ENCODE data around the gene IL9. TPM values are rescaled to one million over a fixed set of nuclear protein-coding genes. Genes with fewer than 3 reads are reported as not detected.

Gene IL9
- total RNA-seq, 2 donors from 2014 or later: not detected

- intact Hi-C loops (cut with DNase I): no loop called here
- Histone ChIP-seq H3K4me3 (no peak overlapping the region), H3K27me3 (no peaks in the 10 kb centered on the region), H3K36me3 (no peaks in the 10 kb centered on the region), H3K9me3 (no peaks in the 10 kb centered on the region), H3K9ac (ENCODE audit: low read depth in 2 of 2, low read length in 2 of 2) (no peak overlapping the region), H3K27ac (no peak overlapping the region), H3K4me1 (no peaks in the 10 kb centered on the region)
- no peak for DNase-seq
- no peak for TF ChIP-seq CTCF (IDR thresholded peaks at IDR 0.05)
Observed at GRCh38 chr5:135891268-135891667, 4.4 kb downstream of the IL9 start.

- intact Hi-C loops (cut with DNase I): no loop called here
- H3K27ac ChIP-seq: no peak overlapping the region
- H3K4me3 ChIP-seq: no peak overlapping the region
- no peak for TF ChIP-seq CTCF (IDR thresholded peaks at IDR 0.05)
- DNase-seq: no peak
- H3K9me3 ChIP-seq: no peaks in the 10 kb centered on the region
- no peaks in the 10 kb centered on the region for H3K4me1 ChIP-seq
- no peaks in the 10 kb centered on the region for H3K36me3 ChIP-seq
- no peak overlapping the region for H3K9ac ChIP-seq (ENCODE audit: low read depth in 2 of 2, low read length in 2 of 2)
- no peaks in the 10 kb centered on the region for H3K27me3 ChIP-seq
Observed at GRCh38 chr5:135890867-135891266, 4.8 kb downstream of the IL9 start.

DNA sequence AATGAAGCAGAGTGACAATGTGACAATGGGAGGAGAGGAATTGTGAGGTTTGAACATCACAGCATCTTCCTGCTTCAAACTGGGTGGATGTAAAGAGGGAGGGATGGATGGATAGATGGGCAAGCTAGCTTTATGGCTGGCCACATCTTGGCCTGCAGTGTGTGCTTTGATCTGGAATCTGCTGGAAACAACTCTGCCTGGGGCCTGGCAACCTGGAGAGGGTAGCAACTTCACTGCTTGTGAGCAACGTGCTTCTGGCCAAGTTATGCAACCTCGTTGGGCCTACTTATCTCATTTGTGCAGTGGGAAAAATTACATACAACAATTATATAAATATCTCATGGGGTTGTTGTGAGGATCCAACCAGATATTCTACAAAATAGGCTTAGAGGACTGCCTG lies 5.3 kb downstream of the IL9 start:
- H3K4me1 ChIP-seq: no peaks in the 10 kb centered on the region
- intact Hi-C loops (cut with DNase I): no loop called here
- TF ChIP-seq CTCF (IDR thresholded peaks at IDR 0.05): no peak
- H3K4me3 ChIP-seq: no peak overlapping the region
- no peak overlapping the region for H3K27ac ChIP-seq
- no peaks in the 10 kb centered on the region for H3K9me3 ChIP-seq
- no peak overlapping the region for H3K9ac ChIP-seq (ENCODE audit: low read depth in 2 of 2, low read length in 2 of 2)
- no peaks in the 10 kb centered on the region for H3K27me3 ChIP-seq
- no peaks in the 10 kb centered on the region for H3K36me3 ChIP-seq
- no peak for DNase-seq

DNA sequence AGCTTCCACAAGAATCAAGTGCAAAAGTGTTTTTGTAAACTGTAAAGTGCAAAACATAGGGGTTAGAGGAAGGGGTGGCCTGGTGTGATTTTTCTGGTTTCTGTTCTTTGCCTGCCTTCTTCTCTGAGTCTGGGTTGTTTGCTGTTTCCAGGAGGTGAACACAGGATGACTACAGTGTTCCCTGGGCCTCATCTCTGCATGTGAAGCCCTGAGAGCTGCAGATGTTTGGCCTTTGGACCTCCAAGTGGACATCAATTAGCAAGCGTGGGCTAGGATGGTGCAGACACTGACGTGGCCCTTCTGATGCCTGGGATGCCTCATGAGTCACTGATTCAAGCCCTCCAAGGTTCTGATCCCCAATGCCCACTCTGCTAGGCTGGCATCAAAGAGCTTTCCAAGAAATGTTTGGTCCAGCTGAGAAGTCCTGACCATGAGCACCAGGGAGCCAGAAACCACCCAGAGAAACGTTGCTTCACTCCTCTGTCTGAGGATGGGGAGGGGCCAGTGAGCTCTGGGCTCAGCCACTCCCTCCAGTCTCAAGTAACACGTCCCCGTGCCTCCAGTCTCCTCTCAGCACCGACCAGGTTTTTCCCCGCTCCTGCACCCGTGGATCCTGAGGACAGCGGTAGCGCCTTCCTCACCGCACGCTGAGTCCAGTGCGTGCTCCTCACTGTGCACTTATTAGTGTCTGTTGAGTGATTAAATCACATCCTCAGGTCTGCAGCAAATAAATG lies 7.6 kb downstream of the IL9 start:
- DNase-seq: no peak
- intact Hi-C loops (cut with DNase I): loop anchor here (5.0 to 10.0 kb wide), 3 partner anchors 174 to 537 kb away; no protein-coding TSS in a partner anchor
- Histone ChIP-seq H3K27me3 (no peaks in the 10 kb centered on the region), H3K36me3 (no peaks in the 10 kb centered on the region), H3K27ac (no peak overlapping the region), H3K4me3 (no peak overlapping the region), H3K4me1 (no peaks in the 10 kb centered on the region), H3K9ac (ENCODE audit: low read depth in 2 of 2, low read length in 2 of 2) (no peak overlapping the region), H3K9me3 (no peaks in the 10 kb centered on the region)
- TF ChIP-seq CTCF (IDR thresholded peaks at IDR 0.05): no peak

GRCh38 chr5:135887447-135887864 lies 8.2 kb downstream of the IL9 start:
- Histone ChIP-seq H3K9me3 (no peaks in the 10 kb centered on the region), H3K9ac (ENCODE audit: low read depth in 2 of 2, low read length in 2 of 2) (no peak overlapping the region), H3K27ac (no peak overlapping the region), H3K27me3 (no peaks in the 10 kb centered on the region), H3K4me3 (no peak overlapping the region), H3K4me1 (no peaks in the 10 kb centered on the region), H3K36me3 (no peaks in the 10 kb centered on the region)
- peak; percentile 81 for TF ChIP-seq CTCF (IDR thresholded peaks at IDR 0.05)
- peak; percentile 66 for DNase-seq
- intact Hi-C loops (cut with DNase I): loop anchor here (5.0 to 10.0 kb wide), 3 partner anchors 175 to 537 kb away; no protein-coding TSS in a partner anchor
